ENCODE data around the gene PALM3.
"Not testable (repeated sequence)": the region's sequence is repeated elsewhere in the genome, so short reads cannot be mapped to it uniquely, and the experiment has no call there.

PALM3 gene

GRCh38 chr19:14030997-14031718 is 30.7 kb downstream of the PALM3 start:
- DNase-seq: no peak

- no peak for DNase-seq
These were observed 33.0 kb downstream of the PALM3 start for GRCh38 chr19:14028901-14029300.

GRCh38 chr19:14027856-14028450 is 33.9 kb downstream of the PALM3 start, which contains the start of gene RLN3:
Gene RLN3 (plus strand): TSS chr19:14028148. CDS start chr19:14028205, 57 bp downstream.
- DNase-seq: no peak

- DNase-seq: not testable (repeated sequence)
These were observed 35.2 kb downstream of the PALM3 start for GRCh38 chr19:14026652-14027192.

GRCh38 chr19:14023404-14024235 is 38.3 kb downstream of the PALM3 start:
- no peak for DNase-seq

- DNase-seq: no peak
These were observed 39.4 kb downstream of the PALM3 start for GRCh38 chr19:14022469-14022868.

GRCh38 chr19:14021474-14021873 is 40.4 kb downstream of the PALM3 start:
- DNase-seq: no peak

GRCh38 chr19:14019739-14020138 is 42.1 kb downstream of the PALM3 start:
- not testable (repeated sequence) for DNase-seq

- DNase-seq: no peak
These were observed 42.8 kb downstream of the PALM3 start for GRCh38 chr19:14019100-14019499.

- DNase-seq: no peak
These were observed 46.3 kb downstream of the PALM3 start for GRCh38 chr19:14015524-14016035.

GRCh38 chr19:14012378-14012915 is 49.4 kb downstream of the PALM3 start:
- no peak for DNase-seq

- DNase-seq: no peak
These were observed 54.9 kb downstream of the PALM3 start for GRCh38 chr19:14006766-14007562.

GRCh38 chr19:14006085-14006765 is 55.7 kb downstream of the PALM3 start, which contains the start of gene RFX1:
Gene RFX1 (minus strand): TSS chr19:14006320. CDS start chr19:13993843, 12,477 bp downstream.
- DNase-seq: peak; percentile 99

- peak; percentile 54 for DNase-seq
These were observed 56.4 kb downstream of the PALM3 start for GRCh38 chr19:14005349-14006084.

GRCh38 chr19:14004619-14005348 is 57.1 kb downstream of the PALM3 start:
- no peak for DNase-seq

All from DMS79 (cell line).